Activated CD8-positive, alpha-beta memory T cell treated with anti-CD3 and anti-CD28 coated beads, Interleukin-2, amount 50 U/mL, for 1 hour (primary cell): Measurements from ENCODE around the gene ARL13A.
"Not testable (repeated sequence)": the region's sequence is repeated elsewhere in the genome, so short reads cannot be mapped to it uniquely, and the experiment has no call there.

Experiments used
- DNase-seq: peaks from one replicate; pipeline ENCODE4 v3.0.0-alpha.2; 2020; ENCODE audit errors: extremely low read depth

The ARL13A gene

GRCh38 chrX:100990139-100990538, 20.6 kb downstream of the ARL13A start:
- no peak for DNase-seq

GRCh38 chrX:100994352-100995281, 25.1 kb downstream of the ARL13A start:
- DNase-seq = no peak

GRCh38 chrX:100995469-100995868, 26.0 kb downstream of the ARL13A start:
- DNase-seq = no peak

- no peak for DNase-seq
Measured at GRCh38 chrX:100999451-100999850, 29.9 kb downstream of the ARL13A start.

- DNase-seq = no peak
Measured at GRCh38 chrX:101009090-101009489, 39.6 kb downstream of the ARL13A start.

- DNase-seq = not testable (repeated sequence)
Measured at GRCh38 chrX:101012031-101012430, 42.5 kb downstream of the ARL13A start.

GRCh38 chrX:101022020-101022419, 52.5 kb downstream of the ARL13A start:
- DNase-seq = no peak

GRCh38 chrX:101025126-101025525, 55.6 kb downstream of the ARL13A start:
- DNase-seq = no peak

- DNase-seq = no peak
Measured at GRCh38 chrX:101028562-101028961, 59.1 kb downstream of the ARL13A start.

GRCh38 chrX:101029665-101030064, 60.2 kb downstream of the ARL13A start:
- DNase-seq = no peak

GRCh38 chrX:101037231-101037630, 67.7 kb downstream of the ARL13A start:
- DNase-seq = no peak

- no peak for DNase-seq
Measured at GRCh38 chrX:101040197-101040596, 70.7 kb downstream of the ARL13A start.
